SK-N-SH (cell line): ENCODE results near the gene MYD88. TPM values are rescaled to one million over a fixed set of nuclear protein-coding genes. Genes with fewer than 3 reads are reported as not detected.

Experiments used
- CTCF ChIA-PET: fragments of 300-600, 350-600 bp; formaldehyde crosslinking; extraction: SDS; loops from one replicate; lab custom pipeline; 2021; lab: Yijun Ruan, JAX
- POLR2A ChIA-PET: fragments of 350-600 bp; sonication (Branson Sonifier 250); formaldehyde crosslinking; extraction: SDS; loops from one replicate; lab custom pipeline; 2020; ENCODE audit warnings: antibody characterized with exemption, inconsistent platforms; lab: Yijun Ruan, JAX
- DNase-seq: peaks from one replicate; pipeline ENCODE4 v3.0.0; 2012
- H2AFZ ChIP-seq: fragments of 200-600 bp; sonication (generic); 2 replicates; pipeline ENCODE4 v1.8.1; 2016; ENCODE audit warnings: antibody characterized with exemption, mild to moderate bottlenecking, low read depth
- H3F3A ChIP-seq: fragments of 200-600 bp; sonication (generic); replicated peaks from 2 replicates; pipeline ENCODE3; 2016; ENCODE audit warnings: antibody characterized with exemption, mild to moderate bottlenecking; ENCODE audit not compliant: insufficient read depth
- H3K27ac ChIP-seq, 2 experiments: fragments of 200-500 bp in 1 of 2; fragments of 200-600 bp in 1 of 2; sonication (Bioruptor generic) in 1 of 2; sonication (generic), shearing (Covaris generic) in 1 of 2; 2 replicates each; pipeline versions ENCODE4 v1.5.1 to v1.6.1; 2014 to 2016; ENCODE audit warnings: low read depth in 2 of 2, inconsistent platforms in 1 of 2, low read length in 1 of 2, mild to moderate bottlenecking in 1 of 2, mixed read lengths in 1 of 2
- H3K27me3 ChIP-seq: fragments of 200-600 bp; sonication (generic), shearing (Covaris generic); 2 replicates; pipeline ENCODE4 v1.6.1; 2016; ENCODE audit warnings: mixed run types; ENCODE audit not compliant: insufficient read depth
- H3K36me3 ChIP-seq, 2 experiments: fragments of 200-500 bp in 1 of 2; fragments of 200-600 bp in 1 of 2; sonication (Bioruptor generic) in 1 of 2; sonication (generic) in 1 of 2; replicated peaks in 1 of 2; 2 replicates each; pipeline versions ENCODE3 to v1.5.1; 2014 to 2016; ENCODE audit warnings: low read length in 1 of 2, mild to moderate bottlenecking in 1 of 2; ENCODE audit not compliant: insufficient read depth in 2 of 2, control insufficient read depth in 1 of 2
- H3K4me1 ChIP-seq, 2 experiments: fragments of 200-500 bp in 1 of 2; fragments of 200-600 bp in 1 of 2; sonication (Bioruptor generic) in 1 of 2; sonication (generic), shearing (Covaris generic) in 1 of 2; 2 replicates each; pipeline versions ENCODE4 v1.5.1 to v1.6.1; 2014 to 2016; ENCODE audit warnings: low read depth in 1 of 2, low read length in 1 of 2, mixed run types in 1 of 2; ENCODE audit not compliant: insufficient read depth in 2 of 2, control insufficient read depth in 1 of 2
- H3K4me2 ChIP-seq: fragments of 200-600 bp; sonication (generic), shearing (Covaris generic); 2 replicates; pipeline ENCODE4 v1.6.1; 2017; ENCODE audit warnings: mixed run types
- H3K4me3 ChIP-seq, 2 experiments: fragments of 200-500 bp in 1 of 2; fragments of 200-600 bp in 1 of 2; sonication (Bioruptor generic) in 1 of 2; sonication (generic), shearing (Covaris generic) in 1 of 2; 2 replicates each; pipeline versions ENCODE4 v1.5.1 to v1.8.1; 2014 to 2016; ENCODE audit warnings: low read depth in 2 of 2, inconsistent platforms in 1 of 2, low read length in 1 of 2, mild to moderate bottlenecking in 1 of 2, mixed read lengths in 1 of 2, moderate library complexity in 1 of 2
- H3K79me2 ChIP-seq: fragments of 200-600 bp; sonication (generic); 2 replicates; pipeline ENCODE4 v1.8.1; 2017; ENCODE audit warnings: mild to moderate bottlenecking; ENCODE audit not compliant: insufficient read depth
- H3K9ac ChIP-seq: fragments of 200-600 bp; sonication (generic); 2 replicates; pipeline ENCODE4 v1.6.1; 2017; ENCODE audit warnings: mixed run types
- H3K9me2 ChIP-seq: fragments of 200-600 bp; sonication (generic); 2 replicates; pipeline ENCODE4 v1.6.1; 2017; ENCODE audit warnings: mixed run types
- H3K9me3 ChIP-seq: fragments of 200-600 bp; sonication (generic); 2 replicates; pipeline ENCODE4 v1.6.1; 2017; ENCODE audit warnings: mixed run types, mild to moderate bottlenecking, moderate library complexity
- H4K20me1 ChIP-seq: fragments of 200-600 bp; sonication (generic); 2 replicates; pipeline ENCODE4 v1.6.1; 2017; ENCODE audit warnings: mild to moderate bottlenecking, mixed run types; ENCODE audit not compliant: insufficient read depth
- CHD2 ChIP-seq: fragments of 150-350 bp; IDR thresholded peaks from 2 replicates; pipeline ENCODE4 v1.6.1; 2018; ENCODE audit warnings: low read length; ENCODE audit not compliant: partially characterized antibody
- EP300 ChIP-seq, 2 experiments: IDR thresholded peaks; 2 replicates each; pipeline versions ENCODE4 v1.4.0 to v1.6.1; 2012; ENCODE audit warnings: borderline replicate concordance in 1 of 2, low read depth in 1 of 2, low read length in 1 of 2
- GABPA ChIP-seq: IDR thresholded peaks from 2 replicates; pipeline ENCODE4 v1.4.0; 2012; ENCODE audit warnings: low read depth, mild to moderate bottlenecking
- GATA2 ChIP-seq: sonication (generic); formaldehyde crosslinking; IDR thresholded peaks from 2 replicates; pipeline ENCODE4 v1.5.0; 2020; ENCODE audit warnings: mild to moderate bottlenecking, missing genetic modification reagents
- IRF3 ChIP-seq: fragments of 150-350 bp; IDR thresholded peaks from 2 replicates; pipeline ENCODE4 v1.6.1; 2016; ENCODE audit warnings: mild to moderate bottlenecking, low read depth, low read length
- JUND ChIP-seq: IDR thresholded peaks from 2 replicates; pipeline ENCODE4 v1.4.0; 2012
- MEF2A ChIP-seq: IDR thresholded peaks from 2 replicates; pipeline ENCODE4 v1.4.0; 2012; ENCODE audit warnings: low read depth, borderline replicate concordance
- NFIC ChIP-seq: IDR thresholded peaks from 2 replicates; pipeline ENCODE4 v1.4.0; 2012; ENCODE audit warnings: borderline replicate concordance
- NRF1 ChIP-seq: IDR thresholded peaks from 2 replicates; pipeline ENCODE4 v1.6.1; 2012; ENCODE audit warnings: low read depth, mild to moderate bottlenecking, low read length
- POLR2AphosphoS5 ChIP-seq: IDR thresholded peaks from 2 replicates; pipeline ENCODE4 v1.6.1; 2012; ENCODE audit warnings: low read depth, low read length
- RAD21 ChIP-seq: IDR thresholded peaks from 2 replicates; pipeline ENCODE4 v1.6.1; 2012; ENCODE audit warnings: mild to moderate bottlenecking, low read length
- RCOR1 ChIP-seq: fragments of 150-350 bp; IDR thresholded peaks from 2 replicates; pipeline ENCODE4 v1.6.1; 2017; ENCODE audit warnings: antibody characterized with exemption, low read length
- REST ChIP-seq: IDR thresholded peaks from 2 replicates; pipeline ENCODE4 v1.6.1; 2012; ENCODE audit warnings: mild to moderate bottlenecking, low read depth, low read length, moderate library complexity
- RFX5 ChIP-seq: IDR thresholded peaks from 2 replicates; pipeline ENCODE4 v1.6.1; 2012; ENCODE audit warnings: mild to moderate bottlenecking, improper control_type of control experiment, low read length
- RXRA ChIP-seq: IDR thresholded peaks from 2 replicates; pipeline ENCODE4 v1.4.0; 2012; ENCODE audit warnings: low read depth, mild to moderate bottlenecking, borderline replicate concordance
- SIN3A ChIP-seq: IDR thresholded peaks from 2 replicates; pipeline ENCODE4 v1.6.1; 2012; ENCODE audit warnings: low read depth, mild to moderate bottlenecking, low read length, moderate library complexity, borderline replicate concordance
- SMC3 ChIP-seq: IDR thresholded peaks from 2 replicates; pipeline ENCODE4 v1.6.1; 2012; ENCODE audit warnings: low read depth, low read length, improper control_type of control experiment
- TAF1 ChIP-seq: IDR thresholded peaks from 2 replicates; pipeline ENCODE4 v1.6.1; 2012; ENCODE audit warnings: low read depth, mild to moderate bottlenecking, low read length, moderate library complexity, borderline replicate concordance
- TCF12 ChIP-seq: IDR thresholded peaks from 2 replicates; pipeline ENCODE4 v1.4.0; 2012
- TEAD4 ChIP-seq: IDR thresholded peaks from 2 replicates; pipeline ENCODE4 v1.4.0; 2012; ENCODE audit warnings: mild to moderate bottlenecking, borderline replicate concordance; ENCODE audit not compliant: insufficient read depth
- YY1 ChIP-seq: IDR thresholded peaks from 2 replicates; pipeline ENCODE4 v1.4.0; 2012; ENCODE audit warnings: low read depth, mild to moderate bottlenecking
- ZBTB33 ChIP-seq: IDR thresholded peaks from 2 replicates; pipeline ENCODE4 v1.4.0; 2012; ENCODE audit warnings: low read depth, borderline replicate concordance
- WGBS: methylation state at CpG from one replicate; pipeline ENCODE4 v1.1.6; 2017; ENCODE audit warnings: low lambda C conversion rate; 5-methylcytosine and 5-hydroxymethylcytosine counted together
- polyA plus RNA-seq, 3 experiments: library from polyadenylated mRNA; depleted of rRNA; stranded (reverse); fragments of >200 nt; gene quantifications; 2 replicates each; pipeline ENCODE4 v1.2.3, GENCODE V29; 2012
- TF ChIP-seq, protein P1 (sequence below): fragments of 200-600 bp; sonication (generic); IDR thresholded peaks from 2 replicates; pipeline ENCODE4 v1.6.1; 2017; ENCODE audit warnings: antibody characterized with exemption, mild to moderate bottlenecking, moderate library complexity
- TF ChIP-seq, protein P2 (sequence below): IDR thresholded peaks from 2 replicates; pipeline ENCODE4; 2012

MYD88 gene
- polyA plus RNA-seq, 1 of the 3 experiments (the other 2 are of a cell fraction): 24.0 TPM

DNA sequence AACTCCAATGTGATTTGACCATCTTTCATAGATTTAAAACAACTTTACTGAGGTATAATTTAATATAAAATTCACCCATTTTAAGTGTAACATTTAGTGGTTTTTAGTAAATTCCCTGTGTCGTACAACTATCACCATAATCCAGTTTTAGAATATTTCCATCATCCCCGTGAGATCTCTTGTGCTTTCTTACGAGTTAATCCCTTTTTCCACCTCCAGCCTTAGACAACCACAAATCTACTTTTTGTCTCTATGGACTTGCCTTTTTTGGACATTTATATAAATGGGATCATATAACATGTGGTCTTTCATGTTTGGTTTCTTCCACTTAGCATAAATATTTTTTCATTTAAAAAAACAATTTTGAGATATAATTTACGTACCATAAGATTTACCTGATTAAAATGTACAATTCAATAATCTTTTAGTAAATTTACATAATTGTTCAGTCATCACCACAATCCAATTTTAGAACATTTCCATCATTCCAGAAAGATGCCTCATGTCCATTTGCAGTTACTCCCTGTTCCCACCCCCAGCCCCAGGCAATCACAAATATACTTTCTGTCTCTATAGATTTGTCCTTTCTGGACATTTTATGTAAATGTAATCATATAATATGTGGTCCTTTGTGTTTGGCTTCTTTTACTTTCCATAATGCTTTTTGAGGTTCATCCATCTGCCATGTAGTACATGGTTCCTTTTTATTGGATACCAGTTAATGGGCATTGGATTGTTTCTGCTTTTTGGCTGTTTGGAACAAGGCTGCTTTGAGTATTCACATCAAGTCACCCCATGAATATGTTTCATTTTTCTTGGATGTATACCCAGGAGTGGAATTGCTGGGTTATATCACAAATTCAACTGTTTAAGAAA lies 29.9 kb downstream of the MYD88 start:
- Histone ChIP-seq H4K20me1 (peaks cover 32% of the 10 kb centered on the region), H3K4me1 (peaks cover 5 to 13% of the 10 kb centered on the region in 2 experiments; a peak in 3 of 4 replicates), H3K27me3 (no peaks in the 10 kb centered on the region), H3K9me3 (no peaks in the 10 kb centered on the region), H3K36me3 (peaks cover 0 to under 1% of the 10 kb centered on the region in 2 experiments), H3K4me3 (peak overlapping the region in 1 of 2 experiments; percentile 89; a peak in 2 of 4 replicates), H3K9me2 (no peaks in the 10 kb centered on the region), H3F3A (peaks cover 38% of the 10 kb centered on the region), H3K4me2 (peak overlapping the region; percentile 86), H3K9ac (peak overlapping the region; percentile 67), H3K79me2 (peaks cover 80% of the 10 kb centered on the region), H3K27ac (peak overlapping the region; percentile 9 to 97; a peak in 3 of 4 replicates), H2AFZ (no peak overlapping the region)
- WGBS: 38% methylated on average over 4 of the region's 4 CpGs
- no peak for DNase-seq
- POLR2A ChIA-PET: no interaction called here
- CTCF ChIA-PET: no interaction called here
- no peak for TF ChIP-seq REST
- TF ChIP-seq RFX5: no peak
- TF ChIP-seq, protein P1, sequence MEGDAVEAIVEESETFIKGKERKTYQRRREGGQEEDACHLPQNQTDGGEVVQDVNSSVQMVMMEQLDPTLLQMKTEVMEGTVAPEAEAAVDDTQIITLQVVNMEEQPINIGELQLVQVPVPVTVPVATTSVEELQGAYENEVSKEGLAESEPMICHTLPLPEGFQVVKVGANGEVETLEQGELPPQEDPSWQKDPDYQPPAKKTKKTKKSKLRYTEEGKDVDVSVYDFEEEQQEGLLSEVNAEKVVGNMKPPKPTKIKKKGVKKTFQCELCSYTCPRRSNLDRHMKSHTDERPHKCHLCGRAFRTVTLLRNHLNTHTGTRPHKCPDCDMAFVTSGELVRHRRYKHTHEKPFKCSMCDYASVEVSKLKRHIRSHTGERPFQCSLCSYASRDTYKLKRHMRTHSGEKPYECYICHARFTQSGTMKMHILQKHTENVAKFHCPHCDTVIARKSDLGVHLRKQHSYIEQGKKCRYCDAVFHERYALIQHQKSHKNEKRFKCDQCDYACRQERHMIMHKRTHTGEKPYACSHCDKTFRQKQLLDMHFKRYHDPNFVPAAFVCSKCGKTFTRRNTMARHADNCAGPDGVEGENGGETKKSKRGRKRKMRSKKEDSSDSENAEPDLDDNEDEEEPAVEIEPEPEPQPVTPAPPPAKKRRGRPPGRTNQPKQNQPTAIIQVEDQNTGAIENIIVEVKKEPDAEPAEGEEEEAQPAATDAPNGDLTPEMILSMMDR: no peak
- no peak for TF ChIP-seq ZBTB33
- TF ChIP-seq IRF3: no peak
- TF ChIP-seq, protein P2, sequence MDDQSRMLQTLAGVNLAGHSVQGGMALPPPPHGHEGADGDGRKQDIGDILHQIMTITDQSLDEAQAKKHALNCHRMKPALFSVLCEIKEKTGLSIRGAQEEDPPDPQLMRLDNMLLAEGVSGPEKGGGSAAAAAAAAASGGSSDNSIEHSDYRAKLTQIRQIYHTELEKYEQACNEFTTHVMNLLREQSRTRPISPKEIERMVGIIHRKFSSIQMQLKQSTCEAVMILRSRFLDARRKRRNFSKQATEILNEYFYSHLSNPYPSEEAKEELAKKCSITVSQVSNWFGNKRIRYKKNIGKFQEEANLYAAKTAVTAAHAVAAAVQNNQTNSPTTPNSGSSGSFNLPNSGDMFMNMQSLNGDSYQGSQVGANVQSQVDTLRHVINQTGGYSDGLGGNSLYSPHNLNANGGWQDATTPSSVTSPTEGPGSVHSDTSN: peak; percentile 33; the same call in 1 of the 2 replicates
- TF ChIP-seq EP300 (IDR thresholded peaks at IDR 0.05; ENCODE audit: borderline replicate concordance in 1 of 2, low read depth in 1 of 2, low read length in 1 of 2): no peak
- TF ChIP-seq JUND: peak; percentile 57
- no peak for TF ChIP-seq CHD2
- TF ChIP-seq NRF1: no peak
- TF ChIP-seq POLR2AphosphoS5: no peak; the same call in 1 of the 2 replicates
- TF ChIP-seq GABPA: no peak
- TF ChIP-seq MEF2A: no peak
- TF ChIP-seq TEAD4: 0 out of 2 replicates have a peak, but pooled peaks have one; percentile 26
- no peak for TF ChIP-seq TAF1
- TF ChIP-seq RCOR1: no peak
- no peak for TF ChIP-seq RXRA
- no peak for TF ChIP-seq GATA2
- TF ChIP-seq RAD21: no peak
- no peak for TF ChIP-seq SIN3A
- peak; percentile 32; the same call in 1 of the 2 replicates for TF ChIP-seq TCF12
- no peak for TF ChIP-seq NFIC
- no peak for TF ChIP-seq YY1
- TF ChIP-seq SMC3: no peak
